HG02852 (cell line): ENCODE measurements around the gene INTS11.

Source experiments
- ATAC-seq: cut with Tn5 transposase; IDR thresholded peaks from one replicate; pipeline ENCODE4 v1.9.1; 2021; ENCODE audit warnings: mild to moderate bottlenecking, moderate library complexity; ENCODE audit not compliant: unreplicated experiment

INTS11 gene

GRCh38 chr1:1303736-1304135 is 20.7 kb downstream of the INTS11 start:
- ATAC-seq, result no peak

- no peak for ATAC-seq
These were observed 21.4 kb downstream of the INTS11 start for GRCh38 chr1:1302951-1303509.

GRCh38 chr1:1302006-1302430 is 22.4 kb downstream of the INTS11 start:
- ATAC-seq, result no peak

- no peak for ATAC-seq
These were observed 24.1 kb downstream of the INTS11 start for GRCh38 chr1:1300352-1300739.

GRCh38 chr1:1299686-1300351 is 24.6 kb downstream of the INTS11 start:
- no peak for ATAC-seq

- no peak for ATAC-seq
These were observed 25.4 kb downstream of the INTS11 start for GRCh38 chr1:1298861-1299685.

- no peak for ATAC-seq
These were observed 26.5 kb downstream of the INTS11 start for GRCh38 chr1:1297802-1298424.

GRCh38 chr1:1296070-1297061 is 28.1 kb downstream of the INTS11 start:
- no peak for ATAC-seq

GRCh38 chr1:1295154-1295923 is 29.1 kb downstream of the INTS11 start:
- ATAC-seq, result no peak

- no peak for ATAC-seq
These were observed 30.1 kb downstream of the INTS11 start for GRCh38 chr1:1294250-1294890.

GRCh38 chr1:1293263-1294249 is 30.9 kb downstream of the INTS11 start:
- ATAC-seq, result no peak

- no peak for ATAC-seq
These were observed 31.6 kb downstream of the INTS11 start for GRCh38 chr1:1292851-1293250.

- no peak for ATAC-seq
These were observed 32.0 kb downstream of the INTS11 start for GRCh38 chr1:1292442-1292779.

GRCh38 chr1:1291548-1292441 is 32.7 kb downstream of the INTS11 start:
- ATAC-seq, result no peak

- no peak for ATAC-seq
These were observed 33.4 kb downstream of the INTS11 start for GRCh38 chr1:1291023-1291528.

GRCh38 chr1:1290238-1290731 is 34.2 kb downstream of the INTS11 start:
- ATAC-seq, result no peak
